Astrocyte of the cerebellum (primary cell): ENCODE results near the gene APLNR.

Experiments
- DNase-seq: peaks from one replicate; pipeline ENCODE4 v3.0.0-alpha.2; 2011; ENCODE audit warnings: low read depth
- H3K4me3 ChIP-seq: 2 replicates; pipeline ENCODE4 v1.5.1; 2011; ENCODE audit warnings: mild to moderate bottlenecking, low read depth, low read length, moderate library complexity
- in situ Hi-C: cut with HindIII; loops from 2 replicates; pipeline ENCODE4 v1.10.0; 2017; ENCODE audit warnings: low sequenced_read_pairs
- TF ChIP-seq, protein P1 (sequence below): IDR thresholded peaks from 2 replicates; pipeline ENCODE4 v1.5.1; 2012; ENCODE audit warnings: low read length, low read depth, moderate library complexity, mild to moderate bottlenecking; ENCODE audit errors: missing control alignments

The APLNR gene

DNA sequence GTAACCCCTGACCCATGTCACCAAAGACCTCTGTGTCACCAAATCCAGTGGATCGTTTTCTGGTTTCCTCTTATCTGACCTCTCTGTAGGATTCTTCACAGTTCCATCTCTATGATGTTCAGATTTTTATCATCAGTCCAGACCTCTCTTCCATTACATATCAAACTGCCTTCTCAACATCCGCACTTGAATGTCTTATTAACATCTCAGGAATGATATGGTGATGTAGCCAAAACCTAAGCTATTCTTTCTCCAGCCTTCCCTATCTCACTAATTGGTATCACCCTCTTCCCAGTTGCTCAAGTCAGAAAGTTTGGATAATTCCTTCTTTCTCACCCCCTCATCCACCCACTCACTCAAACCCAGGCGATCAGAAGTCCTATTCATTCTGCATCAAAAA is 13.4 kb downstream of the APLNR start:
- DNase-seq = no peak
- no peak overlapping the region for H3K4me3 ChIP-seq
- in situ Hi-C loops = no loop called here
- TF ChIP-seq, protein P1, sequence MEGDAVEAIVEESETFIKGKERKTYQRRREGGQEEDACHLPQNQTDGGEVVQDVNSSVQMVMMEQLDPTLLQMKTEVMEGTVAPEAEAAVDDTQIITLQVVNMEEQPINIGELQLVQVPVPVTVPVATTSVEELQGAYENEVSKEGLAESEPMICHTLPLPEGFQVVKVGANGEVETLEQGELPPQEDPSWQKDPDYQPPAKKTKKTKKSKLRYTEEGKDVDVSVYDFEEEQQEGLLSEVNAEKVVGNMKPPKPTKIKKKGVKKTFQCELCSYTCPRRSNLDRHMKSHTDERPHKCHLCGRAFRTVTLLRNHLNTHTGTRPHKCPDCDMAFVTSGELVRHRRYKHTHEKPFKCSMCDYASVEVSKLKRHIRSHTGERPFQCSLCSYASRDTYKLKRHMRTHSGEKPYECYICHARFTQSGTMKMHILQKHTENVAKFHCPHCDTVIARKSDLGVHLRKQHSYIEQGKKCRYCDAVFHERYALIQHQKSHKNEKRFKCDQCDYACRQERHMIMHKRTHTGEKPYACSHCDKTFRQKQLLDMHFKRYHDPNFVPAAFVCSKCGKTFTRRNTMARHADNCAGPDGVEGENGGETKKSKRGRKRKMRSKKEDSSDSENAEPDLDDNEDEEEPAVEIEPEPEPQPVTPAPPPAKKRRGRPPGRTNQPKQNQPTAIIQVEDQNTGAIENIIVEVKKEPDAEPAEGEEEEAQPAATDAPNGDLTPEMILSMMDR = no peak

DNA sequence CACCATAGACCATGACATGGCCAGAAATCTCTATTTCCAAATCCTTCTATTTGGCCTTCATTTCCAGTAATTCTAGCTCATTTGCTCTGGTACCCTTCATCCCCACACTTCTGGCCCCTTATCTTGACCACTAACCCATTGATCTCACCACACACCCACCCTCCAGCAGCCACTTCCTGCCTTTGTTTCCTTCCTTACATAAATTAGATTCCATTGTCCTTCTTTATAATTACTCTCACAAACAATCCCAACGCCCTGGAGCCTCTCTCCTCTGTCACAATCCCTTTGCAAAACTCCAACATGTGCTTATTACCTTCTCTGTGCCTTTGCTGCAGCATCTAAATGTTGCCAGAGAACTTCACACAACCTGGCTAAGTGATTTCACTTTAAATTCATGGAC is 14.8 kb downstream of the APLNR start:
- DNase-seq = no peak
- no peak overlapping the region for H3K4me3 ChIP-seq
- in situ Hi-C loops = no loop called here
- TF ChIP-seq, protein P1 = no peak

GRCh38 chr11:57219021-57219627 is 17.9 kb downstream of the APLNR start:
- TF ChIP-seq, protein P1 = no peak
- DNase-seq = no peak
- H3K4me3 ChIP-seq = no peak overlapping the region
- in situ Hi-C loops = no loop called here

DNA sequence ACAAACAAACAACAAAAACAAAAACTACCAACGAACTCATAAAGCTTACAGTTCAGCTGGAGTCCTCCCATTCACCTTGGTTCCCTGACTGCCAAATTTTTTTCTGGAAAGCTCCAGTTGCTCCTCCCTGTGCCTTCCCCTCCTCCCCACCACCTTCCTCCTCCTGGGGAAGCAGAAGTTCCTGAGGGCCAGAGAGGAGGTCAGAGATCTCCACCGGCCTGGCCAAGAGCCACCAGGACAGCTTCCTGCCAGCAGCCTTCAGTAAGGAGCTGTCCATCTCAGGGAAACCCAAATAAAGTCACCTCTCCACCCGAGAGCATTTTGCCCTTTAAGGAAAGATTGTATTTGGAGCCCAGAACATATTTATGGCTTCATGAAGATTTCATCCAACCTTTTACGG is 20.0 kb downstream of the APLNR start:
- TF ChIP-seq, protein P1 = no peak

GRCh38 chr11:57216463-57216862 is 20.6 kb downstream of the APLNR start:
- DNase-seq = no peak
- TF ChIP-seq, protein P1 = no peak
- in situ Hi-C loops = no loop called here
- no peak overlapping the region for H3K4me3 ChIP-seq

More for the DNA sequence above, 20.0 kb downstream of the APLNR start:
- H3K4me3 ChIP-seq = no peak overlapping the region
- no peak for DNase-seq
- in situ Hi-C loops = no loop called here

GRCh38 chr11:57214494-57214893 is 22.6 kb downstream of the APLNR start:
- DNase-seq = peak; percentile 41
- in situ Hi-C loops = loop anchor here (5.0 kb wide), 1 partner anchor 73 kb away; no protein-coding TSS in a partner anchor
- no peak overlapping the region for H3K4me3 ChIP-seq
- TF ChIP-seq, protein P1 = no peak

- TF ChIP-seq, protein P1 = no peak
- no peak for DNase-seq
- no peak overlapping the region for H3K4me3 ChIP-seq
- in situ Hi-C loops = loop anchor here (5.0 kb wide), 1 partner anchor 73 kb away; no protein-coding TSS in a partner anchor
Measured at GRCh38 chr11:57214098-57214417, 23.0 kb downstream of the APLNR start.
